PFSK-1 (cell line): ENCODE measurements around the gene POU2AF1.

Experiments
- POLR2AphosphoS5 ChIP-seq: IDR thresholded peaks from 2 replicates; pipeline ENCODE4 v1.6.1; 2012; ENCODE audit warnings: low read depth, mild to moderate bottlenecking, control low read depth, low read length, moderate library complexity
- SIN3A ChIP-seq: IDR thresholded peaks from 2 replicates; pipeline ENCODE4 v1.6.1; 2012; ENCODE audit warnings: mild to moderate bottlenecking, low read length, moderate library complexity, borderline replicate concordance; ENCODE audit not compliant: insufficient read depth
- TAF1 ChIP-seq: IDR thresholded peaks from 2 replicates; pipeline ENCODE4 v1.6.1; 2012; ENCODE audit warnings: low read length, control low read depth, borderline replicate concordance; ENCODE audit not compliant: insufficient read depth
- TF ChIP-seq, protein P1 (sequence below), 2 experiments: IDR thresholded peaks; 2 replicates each; pipeline versions ENCODE4 v1.6.1 to v1.8.0; 2011 to 2012; ENCODE audit warnings: low read depth in 2 of 2, low read length in 2 of 2, control low read depth in 1 of 2, inconsistent platforms in 1 of 2, mild to moderate bottlenecking in 1 of 2, moderate library complexity in 1 of 2; ENCODE audit not compliant: insufficient read depth in 1 of 2

DNA sequence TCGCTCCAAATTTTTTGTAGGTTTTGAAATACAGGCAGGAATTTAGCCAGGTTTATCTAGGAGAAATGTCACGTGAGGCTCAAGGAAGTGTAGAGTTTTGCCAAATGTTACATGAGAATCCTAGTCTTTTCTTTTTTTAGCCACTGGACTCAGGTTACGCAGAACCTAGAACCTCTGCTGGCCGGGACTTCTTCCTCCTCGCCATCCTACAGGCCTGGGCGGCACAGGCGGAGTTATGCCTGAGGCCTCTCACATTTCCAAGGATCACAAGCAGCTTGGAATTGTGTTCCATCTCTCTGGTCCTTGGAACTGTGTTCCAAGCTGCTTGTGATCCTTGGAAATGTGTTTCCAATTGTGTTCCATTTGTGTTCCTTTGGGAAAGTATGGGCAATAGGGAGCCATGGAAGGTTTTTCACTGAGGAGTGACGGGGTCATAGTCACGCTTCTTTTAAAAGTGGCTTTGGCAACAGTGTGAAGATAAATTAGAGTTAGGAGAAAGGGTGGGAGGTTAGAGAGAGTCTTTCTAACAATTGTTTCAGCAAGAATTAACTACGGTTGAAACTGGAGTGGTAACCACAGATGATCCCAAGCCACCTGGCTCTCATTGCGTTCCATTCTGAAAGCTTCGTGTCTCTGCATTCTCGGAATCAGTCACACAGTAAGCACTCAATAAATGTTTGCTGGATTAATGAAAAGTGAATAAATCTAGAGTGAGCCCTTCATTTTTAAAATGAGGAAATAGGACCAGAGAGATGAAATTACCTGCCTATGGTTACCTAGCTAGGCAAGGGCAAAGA, 12.5 kb upstream of the POU2AF1 start:
- TF ChIP-seq TAF1 (no peak), POLR2AphosphoS5 (no peak), SIN3A (no peak)
- TF ChIP-seq, protein P1, sequence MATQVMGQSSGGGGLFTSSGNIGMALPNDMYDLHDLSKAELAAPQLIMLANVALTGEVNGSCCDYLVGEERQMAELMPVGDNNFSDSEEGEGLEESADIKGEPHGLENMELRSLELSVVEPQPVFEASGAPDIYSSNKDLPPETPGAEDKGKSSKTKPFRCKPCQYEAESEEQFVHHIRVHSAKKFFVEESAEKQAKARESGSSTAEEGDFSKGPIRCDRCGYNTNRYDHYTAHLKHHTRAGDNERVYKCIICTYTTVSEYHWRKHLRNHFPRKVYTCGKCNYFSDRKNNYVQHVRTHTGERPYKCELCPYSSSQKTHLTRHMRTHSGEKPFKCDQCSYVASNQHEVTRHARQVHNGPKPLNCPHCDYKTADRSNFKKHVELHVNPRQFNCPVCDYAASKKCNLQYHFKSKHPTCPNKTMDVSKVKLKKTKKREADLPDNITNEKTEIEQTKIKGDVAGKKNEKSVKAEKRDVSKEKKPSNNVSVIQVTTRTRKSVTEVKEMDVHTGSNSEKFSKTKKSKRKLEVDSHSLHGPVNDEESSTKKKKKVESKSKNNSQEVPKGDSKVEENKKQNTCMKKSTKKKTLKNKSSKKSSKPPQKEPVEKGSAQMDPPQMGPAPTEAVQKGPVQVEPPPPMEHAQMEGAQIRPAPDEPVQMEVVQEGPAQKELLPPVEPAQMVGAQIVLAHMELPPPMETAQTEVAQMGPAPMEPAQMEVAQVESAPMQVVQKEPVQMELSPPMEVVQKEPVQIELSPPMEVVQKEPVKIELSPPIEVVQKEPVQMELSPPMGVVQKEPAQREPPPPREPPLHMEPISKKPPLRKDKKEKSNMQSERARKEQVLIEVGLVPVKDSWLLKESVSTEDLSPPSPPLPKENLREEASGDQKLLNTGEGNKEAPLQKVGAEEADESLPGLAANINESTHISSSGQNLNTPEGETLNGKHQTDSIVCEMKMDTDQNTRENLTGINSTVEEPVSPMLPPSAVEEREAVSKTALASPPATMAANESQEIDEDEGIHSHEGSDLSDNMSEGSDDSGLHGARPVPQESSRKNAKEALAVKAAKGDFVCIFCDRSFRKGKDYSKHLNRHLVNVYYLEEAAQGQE (IDR thresholded peaks at IDR 0.05; ENCODE audit: insufficient read depth in 1 of 2, low read depth in 2 of 2, low read length in 2 of 2), result no peak
